Cerebellar cortex (tissue), 1 donor: ENCODE measurements around the gene B3GALNT2.
"Not testable (repeated sequence)": the region's sequence is repeated elsewhere in the genome, so short reads cannot be mapped to it uniquely, and the experiment has no call there.

Experiments
- DNase-seq: peaks from one replicate; pipeline ENCODE4 v3.0.0-alpha.2; 2015; ENCODE audit warnings: low spot score

Gene B3GALNT2

GRCh38 chr1:235503403-235504121 lies 690 bp downstream of the B3GALNT2 start:
- DNase-seq = peak; percentile 62

GRCh38 chr1:235502601-235503402 lies 1.4 kb downstream of the B3GALNT2 start:
- peak; percentile 16 for DNase-seq

DNA sequence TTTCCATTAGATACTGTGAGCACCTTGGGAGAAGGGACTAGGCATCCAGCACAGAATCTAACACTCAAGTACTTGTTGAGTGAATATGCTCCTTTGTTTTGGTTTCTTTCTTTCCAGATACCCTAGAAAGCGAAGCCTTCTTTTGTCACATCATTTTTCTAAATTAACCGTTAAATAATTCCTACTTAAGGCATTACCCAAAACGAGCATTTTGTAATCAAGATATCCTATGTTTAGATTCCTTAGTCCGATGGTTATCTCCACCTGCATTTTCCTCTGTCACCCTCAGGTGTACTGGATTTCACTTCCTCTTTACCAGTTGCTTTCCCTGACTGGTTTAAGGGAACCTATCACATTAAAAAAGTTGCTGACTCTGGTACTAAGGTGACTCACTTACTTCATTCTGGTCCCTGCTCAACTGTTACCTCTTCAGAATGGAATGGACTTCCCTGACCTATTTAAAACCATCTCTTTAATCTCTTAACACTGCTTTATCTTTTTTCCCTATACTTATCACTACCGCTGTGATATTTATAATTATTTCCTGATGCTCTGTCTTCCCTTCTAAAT lies 3.2 kb downstream of the B3GALNT2 start:
- no peak for DNase-seq

DNA sequence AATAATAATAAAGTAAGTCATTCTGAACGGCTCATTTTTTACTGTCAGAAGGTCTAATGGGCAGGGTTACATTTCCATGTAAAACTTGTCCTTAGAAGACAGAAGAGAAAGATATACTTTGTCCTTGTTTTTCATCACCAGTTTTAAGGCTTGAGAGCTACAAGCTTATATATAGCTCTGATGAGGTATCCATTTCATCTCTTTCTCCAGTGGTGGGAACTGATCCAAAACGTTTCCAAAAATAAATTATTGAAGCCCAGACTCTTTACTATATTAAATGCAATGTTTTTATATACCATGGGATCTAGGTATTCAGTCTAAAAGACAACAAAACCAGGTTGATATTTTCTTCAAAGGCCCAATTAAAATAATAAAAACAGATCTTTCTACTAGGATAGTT lies 8.7 kb downstream of the B3GALNT2 start:
- DNase-seq = no peak

DNA sequence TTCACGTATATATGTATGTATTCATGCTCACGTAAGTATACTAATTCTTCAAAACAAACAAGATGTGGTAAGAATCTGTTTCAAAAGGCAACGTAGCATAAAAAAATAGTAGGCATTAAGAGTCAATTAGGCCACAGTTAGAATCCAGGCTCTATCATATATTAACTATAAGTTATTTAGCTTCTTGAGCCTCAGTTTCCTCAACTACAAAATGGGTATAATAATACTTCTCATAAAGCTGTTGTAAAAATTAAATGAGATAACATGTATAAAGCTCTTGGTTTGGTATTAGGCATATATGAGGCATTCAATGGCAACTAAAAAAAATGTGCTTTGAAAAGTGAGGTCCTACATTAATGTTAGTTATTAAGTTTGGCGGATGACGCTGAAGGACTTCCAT lies 9.2 kb downstream of the B3GALNT2 start:
- DNase-seq = no peak

- no peak for DNase-seq
These were observed 9.7 kb downstream of the B3GALNT2 start for GRCh38 chr1:235494531-235494930.

DNA sequence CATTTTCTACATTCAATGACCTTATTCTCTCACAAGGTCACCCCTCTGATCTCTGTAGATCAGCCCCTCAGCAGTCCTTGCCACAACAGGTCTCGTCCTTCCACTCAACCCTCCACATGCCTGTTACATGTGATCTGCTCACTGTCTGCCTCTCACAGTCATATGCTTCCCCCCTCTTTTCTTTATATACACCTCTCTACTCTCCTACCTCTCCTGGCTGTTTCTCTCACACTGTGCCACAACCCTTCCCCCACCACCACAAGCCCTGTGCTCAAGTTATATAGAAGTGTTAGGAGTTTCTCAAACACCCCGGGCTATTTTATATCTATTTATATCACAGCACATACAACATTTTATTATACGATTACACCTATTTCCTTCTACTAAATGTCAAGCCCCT lies 12.6 kb downstream of the B3GALNT2 start:
- DNase-seq = no peak

- DNase-seq = no peak
These were observed 17.9 kb downstream of the B3GALNT2 start for GRCh38 chr1:235486321-235486720.

- no peak for DNase-seq
These were observed 18.7 kb downstream of the B3GALNT2 start for GRCh38 chr1:235485558-235485957.

- DNase-seq = no peak
These were observed 21.2 kb downstream of the B3GALNT2 start for GRCh38 chr1:235483090-235483489.

DNA sequence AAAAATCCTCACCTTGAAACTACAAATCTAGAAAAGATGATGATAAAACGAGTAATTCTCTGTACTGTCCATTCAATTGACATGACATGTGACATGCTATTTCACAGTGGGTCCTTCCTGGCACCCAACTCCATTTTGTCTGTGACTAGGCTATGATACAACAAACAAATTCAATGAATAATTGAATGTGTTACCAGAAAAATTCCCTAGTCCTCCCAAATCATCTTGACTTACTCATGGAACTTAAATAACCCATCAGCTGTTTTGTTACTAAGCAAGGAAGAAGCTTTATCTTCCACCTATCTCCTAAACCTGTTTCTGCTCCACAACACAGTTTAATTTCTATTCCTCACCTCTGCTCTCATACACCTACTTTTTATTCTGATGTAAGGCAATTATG lies 30.4 kb downstream of the B3GALNT2 start:
- no peak for DNase-seq

- no peak for DNase-seq
These were observed 33.4 kb downstream of the B3GALNT2 start for GRCh38 chr1:235470741-235471439.

DNA sequence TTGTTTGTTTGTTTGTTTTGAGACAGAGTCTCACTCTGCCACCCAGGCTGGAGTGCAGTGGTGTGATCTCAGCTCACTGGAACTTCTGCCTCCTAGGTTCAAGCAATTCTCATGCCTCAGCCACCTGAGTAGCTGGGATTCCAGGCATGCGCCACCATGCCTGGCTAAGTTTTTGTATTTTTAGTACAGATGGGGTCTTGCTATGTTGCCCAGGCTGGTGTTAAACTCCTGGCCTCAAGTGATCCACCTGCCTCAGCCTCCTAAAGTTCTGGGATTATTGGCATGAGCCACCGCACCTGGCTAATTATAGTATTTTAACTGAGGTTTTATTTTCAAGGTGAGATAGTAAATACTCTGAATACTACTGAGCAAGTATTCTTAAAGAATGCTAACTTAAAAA lies 34.4 kb downstream of the B3GALNT2 start:
- DNase-seq = not testable (repeated sequence)

GRCh38 chr1:235468970-235469369 lies 35.3 kb downstream of the B3GALNT2 start:
- no peak for DNase-seq

GRCh38 chr1:235468004-235468403 lies 36.2 kb downstream of the B3GALNT2 start:
- no peak for DNase-seq

- no peak for DNase-seq
These were observed 39.2 kb downstream of the B3GALNT2 start for GRCh38 chr1:235465066-235465465.

DNA sequence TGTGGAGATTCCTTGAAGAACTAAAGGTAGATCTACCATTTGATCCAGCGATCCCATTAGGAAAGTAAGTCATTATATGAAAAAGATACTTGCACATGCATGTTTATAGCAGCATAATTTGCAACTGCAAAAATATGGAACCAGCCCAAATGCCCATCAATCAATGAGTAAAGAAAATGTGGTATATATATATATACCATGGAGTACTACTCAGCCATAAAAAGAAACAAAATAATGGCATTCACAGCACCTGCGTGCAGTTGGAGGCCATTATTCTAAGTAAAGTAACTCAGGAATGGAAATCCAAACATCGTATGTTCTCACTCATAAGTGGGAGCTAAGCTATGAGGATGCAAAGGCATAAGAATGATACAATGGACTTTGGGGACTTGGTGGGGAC lies 41.4 kb downstream of the B3GALNT2 start:
- not testable (repeated sequence) for DNase-seq

DNA sequence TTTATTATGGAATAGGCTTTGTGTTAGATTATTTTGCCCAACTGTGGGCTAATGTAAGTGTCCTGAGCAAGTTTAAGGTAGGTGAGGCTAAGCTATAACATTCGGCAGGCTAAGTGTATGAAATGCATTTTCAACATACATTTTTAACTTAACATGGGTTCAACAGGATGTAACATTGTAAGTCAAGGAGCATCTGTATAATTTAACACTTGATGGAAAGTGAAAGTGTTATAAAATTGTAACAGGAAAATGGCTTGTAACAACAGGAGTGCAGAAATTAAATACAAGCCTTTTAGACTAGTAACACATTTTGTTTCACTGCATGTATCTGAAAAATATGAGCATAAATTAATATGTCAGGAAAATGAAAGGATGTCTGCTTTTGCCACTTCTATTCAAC lies 42.3 kb downstream of the B3GALNT2 start:
- DNase-seq = no peak

GRCh38 chr1:235460770-235461169 lies 43.5 kb downstream of the B3GALNT2 start:
- DNase-seq = no peak

DNA sequence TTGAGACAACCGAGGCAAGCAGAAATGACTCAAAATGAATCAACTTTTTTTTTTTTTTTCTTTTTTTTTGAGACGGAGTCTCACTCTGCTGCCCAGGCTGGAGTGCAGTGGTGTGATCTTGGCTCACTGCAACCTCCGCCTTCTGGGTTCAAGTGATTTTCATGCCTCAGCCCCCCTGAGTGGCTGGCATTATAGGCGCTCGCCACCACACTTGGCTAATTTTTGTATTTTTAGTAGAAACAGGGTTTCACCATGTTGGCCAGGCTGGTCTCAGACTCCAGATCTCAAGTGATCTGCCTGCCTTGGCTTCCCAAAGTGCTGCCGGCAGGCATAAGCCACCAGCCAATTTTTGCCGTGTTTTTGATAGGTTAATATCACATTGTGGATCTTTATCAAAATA lies 46.4 kb downstream of the B3GALNT2 start:
- not testable (repeated sequence) for DNase-seq

DNA sequence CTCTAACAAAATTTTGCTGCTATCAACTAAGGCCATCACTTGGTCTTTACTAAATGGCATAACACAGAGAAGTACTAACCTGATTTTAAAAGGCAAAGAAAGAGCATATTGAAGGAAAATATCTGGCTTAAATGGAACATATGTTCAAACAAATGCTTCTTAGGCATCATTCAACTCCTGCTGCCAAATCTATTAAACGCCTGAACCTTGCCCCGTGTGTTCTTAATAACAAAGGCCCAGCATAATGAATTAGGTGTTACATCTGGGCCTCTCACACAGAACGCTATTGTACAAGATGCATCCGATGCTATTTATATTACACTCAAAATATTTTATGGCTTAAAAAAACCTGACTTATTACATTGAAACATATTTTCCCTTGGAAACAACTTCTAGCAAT lies 48.4 kb downstream of the B3GALNT2 start:
- peak; percentile 83 for DNase-seq

DNA sequence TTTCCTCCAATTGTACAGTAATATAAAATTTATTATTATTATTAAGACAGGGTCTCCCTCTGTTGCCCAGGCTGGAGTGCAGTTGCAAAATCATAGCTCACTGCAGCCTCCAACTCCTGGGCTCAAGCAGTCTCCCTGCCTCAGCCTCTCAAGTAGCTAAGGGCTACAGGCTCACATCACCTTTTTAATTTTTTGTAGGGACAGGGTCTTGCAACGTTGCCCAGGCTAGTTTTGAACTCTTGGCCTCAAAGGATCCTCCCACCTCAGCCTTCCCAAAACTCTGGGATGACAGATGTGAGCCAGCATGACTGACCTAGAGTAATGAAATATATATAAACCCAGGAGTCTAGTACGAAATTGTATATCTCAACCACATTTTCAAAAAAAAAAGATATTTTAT lies 49.2 kb downstream of the B3GALNT2 start:
- no peak for DNase-seq

GRCh38 chr1:235454021-235454420 lies 50.2 kb downstream of the B3GALNT2 start:
- DNase-seq = no peak
